Neural progenitor cell (in vitro differentiated cells): ENCODE measurements around the gene IL1R2.

Experiments
- CTCF ChIP-seq: fragments of 200-600 bp; sonication (generic); IDR thresholded peaks from 2 replicates; pipeline ENCODE4 v1.5.1; 2017; ENCODE audit warnings: antibody characterized with exemption, mild to moderate bottlenecking
- EZH2 ChIP-seq: fragments of 200-600 bp; sonication (generic); IDR thresholded peaks from 2 replicates; pipeline ENCODE4 v1.6.1; 2017; ENCODE audit warnings: antibody characterized with exemption, mild to moderate bottlenecking, moderate library complexity
- EZH2phosphoT487 ChIP-seq: fragments of 200-600 bp; sonication (generic); IDR thresholded peaks from 2 replicates; pipeline ENCODE4 v1.6.1; 2017; ENCODE audit warnings: antibody characterized with exemption

DNA sequence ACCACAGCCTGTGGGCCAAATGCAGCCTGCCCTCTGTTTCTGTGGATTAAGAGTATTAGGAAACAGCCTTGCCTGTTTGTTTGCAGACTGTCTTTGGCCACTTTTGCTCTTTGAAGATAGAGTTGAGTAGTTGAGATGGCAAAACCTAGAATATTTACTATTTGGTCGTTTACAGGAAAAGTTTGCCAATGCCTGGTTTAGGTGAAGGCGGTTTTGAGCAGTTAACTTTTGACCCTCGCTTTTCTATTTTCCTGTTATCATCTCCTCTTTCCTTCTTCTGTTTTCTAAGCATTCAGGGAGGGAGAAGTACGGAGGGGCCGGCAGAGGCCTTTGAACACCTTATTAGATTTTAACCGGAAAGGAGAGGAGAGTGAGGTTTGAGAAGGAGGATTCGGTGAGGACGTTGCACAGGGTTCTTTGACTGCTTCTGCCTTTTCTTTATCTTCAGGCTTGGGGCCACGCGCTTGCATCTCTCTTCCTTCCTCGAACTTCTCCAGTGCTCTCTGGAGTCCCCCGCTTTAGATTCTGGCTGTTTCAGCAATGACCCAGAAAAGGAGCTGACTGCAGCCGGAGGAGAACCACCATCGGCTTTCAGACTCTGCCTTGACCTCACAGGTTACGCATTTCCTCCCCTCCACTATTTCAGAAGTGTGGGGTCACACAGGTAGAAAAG lies 39.2 kb downstream of the IL1R2 start:
- TF ChIP-seq CTCF: no peak
- no peak for TF ChIP-seq EZH2phosphoT487
- no peak for TF ChIP-seq EZH2
